DND-41 (cell line): ENCODE measurements around the gene SMPD3.
A peak's percentile ranks its signal among the peaks of the same experiment; 100 is the strongest.

Experiments
- EZH2 ChIP-seq: IDR thresholded peaks from 3 replicates; pipeline ENCODE4 v1.6.1; 2012; ENCODE audit warnings: borderline replicate concordance, low read depth, mild to moderate bottlenecking, moderate library complexity, low read length, inconsistent platforms; ENCODE audit not compliant: severe bottlenecking
- TF ChIP-seq, protein P1 (sequence below): IDR thresholded peaks from 2 replicates; pipeline ENCODE4 v1.5.1; 2012; ENCODE audit warnings: borderline replicate concordance, low read length, moderate library complexity, mild to moderate bottlenecking; ENCODE audit not compliant: poor library complexity, severe bottlenecking; ENCODE audit errors: extremely low read depth

GRCh38 chr16:68436581-68436980 is 11.7 kb downstream of the SMPD3 start:
- TF ChIP-seq, protein P1, sequence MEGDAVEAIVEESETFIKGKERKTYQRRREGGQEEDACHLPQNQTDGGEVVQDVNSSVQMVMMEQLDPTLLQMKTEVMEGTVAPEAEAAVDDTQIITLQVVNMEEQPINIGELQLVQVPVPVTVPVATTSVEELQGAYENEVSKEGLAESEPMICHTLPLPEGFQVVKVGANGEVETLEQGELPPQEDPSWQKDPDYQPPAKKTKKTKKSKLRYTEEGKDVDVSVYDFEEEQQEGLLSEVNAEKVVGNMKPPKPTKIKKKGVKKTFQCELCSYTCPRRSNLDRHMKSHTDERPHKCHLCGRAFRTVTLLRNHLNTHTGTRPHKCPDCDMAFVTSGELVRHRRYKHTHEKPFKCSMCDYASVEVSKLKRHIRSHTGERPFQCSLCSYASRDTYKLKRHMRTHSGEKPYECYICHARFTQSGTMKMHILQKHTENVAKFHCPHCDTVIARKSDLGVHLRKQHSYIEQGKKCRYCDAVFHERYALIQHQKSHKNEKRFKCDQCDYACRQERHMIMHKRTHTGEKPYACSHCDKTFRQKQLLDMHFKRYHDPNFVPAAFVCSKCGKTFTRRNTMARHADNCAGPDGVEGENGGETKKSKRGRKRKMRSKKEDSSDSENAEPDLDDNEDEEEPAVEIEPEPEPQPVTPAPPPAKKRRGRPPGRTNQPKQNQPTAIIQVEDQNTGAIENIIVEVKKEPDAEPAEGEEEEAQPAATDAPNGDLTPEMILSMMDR, result peak; percentile 61
- no peak for TF ChIP-seq EZH2
